Measurements from ENCODE around the gene PPP1CA.

PPP1CA gene

DNA sequence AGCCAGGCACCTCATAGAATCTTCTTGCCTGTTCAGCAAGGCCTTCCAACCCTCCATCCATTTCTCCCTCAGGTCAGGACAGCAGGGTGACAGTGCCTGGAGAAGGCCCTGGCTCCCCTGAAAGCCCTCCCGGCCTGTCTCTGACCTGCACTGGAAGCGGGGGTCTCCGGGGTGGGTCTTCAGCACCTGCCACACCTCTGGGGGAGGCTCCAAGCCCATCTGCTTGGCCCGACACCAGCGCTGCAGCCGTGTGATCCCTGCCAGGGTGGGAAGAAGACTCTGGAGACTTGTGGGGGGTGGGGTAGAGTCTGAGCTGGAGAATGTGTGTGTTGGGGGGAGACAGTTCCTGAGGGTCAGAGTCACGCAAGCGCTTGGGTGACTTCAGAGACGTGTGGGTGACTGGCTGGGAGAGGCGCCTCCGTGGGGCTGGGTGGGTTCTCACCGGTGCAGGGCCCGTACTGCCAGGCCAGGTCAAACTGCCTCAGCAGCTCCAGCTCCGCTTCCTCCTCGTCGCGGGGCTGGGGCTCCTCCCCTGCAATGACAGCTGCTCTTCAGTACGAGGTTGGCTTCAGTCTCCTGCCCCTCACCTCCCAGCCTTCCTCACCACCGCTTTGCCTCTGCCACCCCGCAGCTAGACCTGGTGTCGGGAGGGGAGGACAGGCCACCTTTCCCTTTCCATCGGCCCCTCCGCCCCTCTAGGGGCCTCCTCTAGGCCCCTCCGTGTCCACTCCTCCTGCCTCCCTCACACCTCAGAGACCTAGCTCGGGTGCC is 48.9 kb downstream of the PPP1CA start:
- H3K27me3 ChIP-seq (replicated peaks in 2 of 5; ENCODE audit: control insufficient read depth in 4 of 5, insufficient read depth in 5 of 5, low read length in 4 of 5), result no peaks in the 10 kb centered on the region
- H3K36me3 ChIP-seq (ENCODE audit: control insufficient read depth in 4 of 4, insufficient read depth in 4 of 4, low read length in 3 of 4), result peaks cover 0 to 4% (median 0%) of the 10 kb centered on the region in 4 experiments
- H3K27ac ChIP-seq (ENCODE audit: insufficient read depth in 1 of 2, low read depth in 1 of 2, low read length in 2 of 2, poor library complexity in 1 of 2, severe bottlenecking in 2 of 2), result peak overlapping the region; percentile 79 to 92
- POLR2A ChIA-PET, result interaction anchor here (0.6 to 2.5 kb wide), 12 partner anchors 12 to 79 kb away, joined by 3 to 14 read pairs (median 4); partner anchors contain the start of genes ANKRD13D and PPP1CA
- no peaks in the 10 kb centered on the region for H3K9me3 ChIP-seq (ENCODE audit: control extremely low read depth in 1 of 5, control insufficient read depth in 4 of 5, insufficient read depth in 2 of 5, low read depth in 1 of 5, low read length in 4 of 5)
- peak overlapping the region; percentile 59 to 95 (median 79) for H3K4me3 ChIP-seq (ENCODE audit: control insufficient read depth in 1 of 7, extremely low read depth in 1 of 7, insufficient read depth in 4 of 7, low read depth in 2 of 7, low read length in 6 of 7)
- peaks cover 7 to 52% (median 41%) of the 10 kb centered on the region in 4 experiments for H3K4me1 ChIP-seq (ENCODE audit: control extremely low read depth in 1 of 4, control insufficient read depth in 4 of 4, insufficient read depth in 4 of 4, low read length in 3 of 4)
- 16% methylated on average over 21 of the region's 25 CpGs for WGBS (ENCODE audit: insufficient coverage)
- CTCF ChIA-PET, result interaction anchor here (1.0 to 20.0 kb wide), 12 partner anchors 10 to 230 kb away, joined by 3 to 892 read pairs (median 5); partner anchors contain the start of genes CLCF1 and RAD9A
- DNase-seq, result peak in 1 of 3 donors; percentile 46

DNA sequence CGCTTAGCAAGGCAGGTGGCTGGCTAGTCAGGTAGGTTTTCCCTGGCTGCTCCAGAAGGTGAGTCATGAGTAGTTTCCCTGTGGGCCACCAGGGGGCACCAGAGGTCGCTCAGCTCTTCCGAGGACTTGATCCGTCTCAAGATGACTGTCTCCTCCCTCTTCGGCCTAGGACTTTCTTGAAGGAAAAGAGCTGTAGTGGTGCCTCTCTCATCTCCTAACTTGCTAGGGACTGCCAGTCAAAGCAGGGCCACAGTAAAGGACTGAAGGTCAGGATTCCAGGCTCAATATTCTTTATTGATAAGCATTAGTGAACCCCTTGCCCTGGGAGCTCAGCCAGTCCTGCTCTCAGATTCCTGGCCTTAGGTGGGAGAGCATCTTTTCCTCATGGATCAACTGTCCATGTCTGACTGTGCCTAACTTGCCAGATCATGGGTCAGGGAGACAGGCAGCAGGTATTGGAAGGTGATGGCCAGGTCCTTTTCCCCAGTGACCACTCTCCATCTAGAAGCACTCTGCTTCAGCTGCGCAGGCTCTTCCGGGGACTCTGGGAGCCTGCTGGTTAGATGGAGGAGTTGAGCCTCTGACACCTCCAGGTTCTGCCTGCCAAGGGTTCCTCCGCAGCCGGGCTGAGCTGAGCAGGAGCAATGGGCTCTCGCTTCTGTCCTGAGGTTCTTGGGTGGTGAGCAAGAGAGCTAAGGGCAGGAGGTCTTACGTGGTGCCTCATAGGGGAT is 50.2 kb downstream of the PPP1CA start:
- Histone ChIP-seq H3K9me3 (ENCODE audit: control extremely low read depth in 1 of 5, control insufficient read depth in 4 of 5, insufficient read depth in 2 of 5, low read depth in 1 of 5, low read length in 4 of 5) (no peaks in the 10 kb centered on the region), H3K27ac (ENCODE audit: insufficient read depth in 1 of 2, low read depth in 1 of 2, low read length in 2 of 2, poor library complexity in 1 of 2, severe bottlenecking in 2 of 2) (no peak overlapping the region), H3K4me1 (ENCODE audit: control extremely low read depth in 1 of 4, control insufficient read depth in 4 of 4, insufficient read depth in 4 of 4, low read length in 3 of 4) (peaks cover 7 to 41% (median 35%) of the 10 kb centered on the region in 4 experiments), H3K27me3 (replicated peaks in 2 of 5; ENCODE audit: control insufficient read depth in 4 of 5, insufficient read depth in 5 of 5, low read length in 4 of 5) (no peaks in the 10 kb centered on the region), H3K4me3 (ENCODE audit: control insufficient read depth in 1 of 7, extremely low read depth in 1 of 7, insufficient read depth in 4 of 7, low read depth in 2 of 7, low read length in 6 of 7) (peak overlapping the region in 1 of 7 experiments; percentile 11), H3K36me3 (ENCODE audit: control insufficient read depth in 4 of 4, insufficient read depth in 4 of 4, low read length in 3 of 4) (peaks cover 0 to 4% (median 0%) of the 10 kb centered on the region in 4 experiments)
- DNase-seq, result peak; percentile 79 to 87 (median 80)
- 33% methylated on average over 6 of the region's 11 CpGs for WGBS (ENCODE audit: insufficient coverage)
- ChIA-PET CTCF (interaction anchor here (0.6 to 20.0 kb wide), 26 partner anchors 8 to 231 kb away, joined by 3 to 892 read pairs (median 4); partner anchors contain the start of genes CLCF1 and RAD9A), POLR2A (interaction anchor here (0.7 to 1.1 kb wide), 2 partner anchors 36 to 78 kb away, joined by 3 read pairs; no protein-coding TSS in a partner anchor)

DNA sequence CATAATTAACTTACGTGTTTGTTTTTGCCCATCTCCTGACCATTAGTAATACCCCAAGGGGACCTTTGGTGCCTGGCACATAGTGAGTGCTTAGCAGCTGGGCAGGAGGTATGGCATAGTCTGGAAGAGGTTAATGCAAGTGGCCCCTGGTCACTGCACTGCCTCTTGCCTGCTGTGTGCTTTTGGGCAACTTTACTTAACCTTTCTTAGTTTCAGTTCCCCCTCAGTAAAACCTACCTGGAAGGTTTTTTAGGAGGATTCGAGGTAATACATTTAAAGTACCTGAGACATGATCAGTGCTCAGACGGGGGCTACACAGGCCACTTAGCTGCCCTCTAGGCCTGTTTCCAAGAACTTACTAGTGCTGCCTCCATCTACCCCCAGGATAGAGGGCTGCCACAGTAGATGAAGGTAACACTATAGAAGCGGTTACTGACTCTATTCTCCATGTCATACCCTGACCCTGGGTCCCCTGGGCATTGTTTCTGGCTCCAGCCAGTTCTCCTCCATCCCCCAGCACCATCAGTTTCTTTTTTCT is 51.7 kb downstream of the PPP1CA start:
- ChIA-PET CTCF (interaction anchor here (0.8 to 20.0 kb wide), 9 partner anchors 10 to 100 kb away, joined by 3 to 892 read pairs (median 3); partner anchors contain the start of genes CLCF1 and RAD9A), POLR2A (no interaction called here)
- H3K4me3 ChIP-seq (ENCODE audit: control insufficient read depth in 1 of 7, extremely low read depth in 1 of 7, insufficient read depth in 4 of 7, low read depth in 2 of 7, low read length in 6 of 7), result no peak overlapping the region
- no peaks in the 10 kb centered on the region for H3K27me3 ChIP-seq (replicated peaks in 2 of 5; ENCODE audit: control insufficient read depth in 4 of 5, insufficient read depth in 5 of 5, low read length in 4 of 5)
- H3K9me3 ChIP-seq (ENCODE audit: control extremely low read depth in 1 of 5, control insufficient read depth in 4 of 5, insufficient read depth in 2 of 5, low read depth in 1 of 5, low read length in 4 of 5), result no peaks in the 10 kb centered on the region
- DNase-seq, result no peak
- H3K27ac ChIP-seq (ENCODE audit: insufficient read depth in 1 of 2, low read depth in 1 of 2, low read length in 2 of 2, poor library complexity in 1 of 2, severe bottlenecking in 2 of 2), result no peak overlapping the region
- H3K36me3 ChIP-seq (ENCODE audit: control insufficient read depth in 4 of 4, insufficient read depth in 4 of 4, low read length in 3 of 4), result peaks cover 0 to 4% (median 0%) of the 10 kb centered on the region in 4 experiments
- WGBS (ENCODE audit: insufficient coverage), result 87% methylated on average over 2 of the region's 4 CpGs
- H3K4me1 ChIP-seq (ENCODE audit: control extremely low read depth in 1 of 4, control insufficient read depth in 4 of 4, insufficient read depth in 4 of 4, low read length in 3 of 4), result peaks cover 7 to 54% (median 38%) of the 10 kb centered on the region in 4 experiments

- no peak for DNase-seq
Measured at GRCh38 chr11:67349457-67349856, 52.2 kb downstream of the PPP1CA start.

DNA sequence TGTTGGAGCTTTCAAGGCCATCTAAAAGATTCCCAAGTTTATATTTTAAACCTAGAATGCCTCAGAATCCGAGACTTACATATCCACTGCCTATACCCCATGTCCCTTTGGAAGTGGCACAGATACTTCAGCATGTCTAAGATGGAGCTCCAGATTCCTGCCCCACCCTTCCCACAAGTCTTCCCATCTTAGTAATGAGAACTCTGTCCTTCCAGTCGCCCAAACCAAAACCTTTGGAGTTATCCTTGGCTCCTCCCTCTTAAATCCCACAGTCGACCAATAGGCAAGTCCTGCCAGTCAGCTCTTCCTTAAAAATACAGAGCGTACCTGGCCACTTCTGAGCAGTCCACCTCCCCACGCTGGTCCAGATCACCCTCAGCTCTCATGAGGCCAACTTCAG is 52.6 kb downstream of the PPP1CA start:
- Histone ChIP-seq H3K4me3 (ENCODE audit: control insufficient read depth in 1 of 7, extremely low read depth in 1 of 7, insufficient read depth in 4 of 7, low read depth in 2 of 7, low read length in 6 of 7) (no peak overlapping the region), H3K4me1 (ENCODE audit: control extremely low read depth in 1 of 4, control insufficient read depth in 4 of 4, insufficient read depth in 4 of 4, low read length in 3 of 4) (peaks cover 5 to 53% (median 35%) of the 10 kb centered on the region in 4 experiments), H3K27ac (ENCODE audit: insufficient read depth in 1 of 2, low read depth in 1 of 2, low read length in 2 of 2, poor library complexity in 1 of 2, severe bottlenecking in 2 of 2) (no peak overlapping the region), H3K9me3 (ENCODE audit: control extremely low read depth in 1 of 5, control insufficient read depth in 4 of 5, insufficient read depth in 2 of 5, low read depth in 1 of 5, low read length in 4 of 5) (no peaks in the 10 kb centered on the region), H3K36me3 (ENCODE audit: control insufficient read depth in 4 of 4, insufficient read depth in 4 of 4, low read length in 3 of 4) (peaks cover 0 to 4% (median 0%) of the 10 kb centered on the region in 4 experiments), H3K27me3 (replicated peaks in 2 of 5; ENCODE audit: control insufficient read depth in 4 of 5, insufficient read depth in 5 of 5, low read length in 4 of 5) (no peaks in the 10 kb centered on the region)
- ChIA-PET POLR2A (no interaction called here), CTCF (interaction anchor here (0.6 to 20.0 kb wide), 8 partner anchors 9 to 32 kb away, joined by 3 to 892 read pairs (median 3); partner anchors contain the start of genes CLCF1 and RAD9A)
- 98% methylated on average over 5 of the region's 5 CpGs for WGBS (ENCODE audit: insufficient coverage)
- no peak for DNase-seq

More at GRCh38 chr11:67349457-67349856, 52.2 kb downstream of the PPP1CA start:
- POLR2A ChIA-PET, result no interaction called here
- Histone ChIP-seq H3K27me3 (replicated peaks in 2 of 5; ENCODE audit: control insufficient read depth in 4 of 5, insufficient read depth in 5 of 5, low read length in 4 of 5) (no peaks in the 10 kb centered on the region), H3K4me1 (ENCODE audit: control extremely low read depth in 1 of 4, control insufficient read depth in 4 of 4, insufficient read depth in 4 of 4, low read length in 3 of 4) (peaks cover 7 to 53% (median 35%) of the 10 kb centered on the region in 4 experiments), H3K36me3 (ENCODE audit: control insufficient read depth in 4 of 4, insufficient read depth in 4 of 4, low read length in 3 of 4) (peaks cover 0 to 4% (median 0%) of the 10 kb centered on the region in 4 experiments), H3K9me3 (ENCODE audit: control extremely low read depth in 1 of 5, control insufficient read depth in 4 of 5, insufficient read depth in 2 of 5, low read depth in 1 of 5, low read length in 4 of 5) (no peaks in the 10 kb centered on the region), H3K4me3 (ENCODE audit: control insufficient read depth in 1 of 7, extremely low read depth in 1 of 7, insufficient read depth in 4 of 7, low read depth in 2 of 7, low read length in 6 of 7) (no peak overlapping the region), H3K27ac (ENCODE audit: insufficient read depth in 1 of 2, low read depth in 1 of 2, low read length in 2 of 2, poor library complexity in 1 of 2, severe bottlenecking in 2 of 2) (no peak overlapping the region)
- CTCF ChIA-PET, result interaction anchor here (0.6 to 20.0 kb wide), 8 partner anchors 9 to 32 kb away, joined by 3 to 892 read pairs (median 3); partner anchors contain the start of genes CLCF1 and RAD9A
- 96% methylated on average over 2 of the region's 2 CpGs for WGBS (ENCODE audit: insufficient coverage)
